Breast epithelium (tissue), 4 donors: ENCODE measurements around the gene BLOC1S6. TPM values are rescaled to one million over a fixed set of nuclear protein-coding genes. Genes with fewer than 3 reads are reported as not detected.

ENCODE experiments used
- DNase-seq, 2 donors: peaks; one replicate each; pipeline ENCODE4 v3.0.0-alpha.2; 2019; ENCODE audit warnings: low spot score in 2 of 2
- H3K27ac ChIP-seq, 2 donors: fragments of 200-600 bp; sonication (generic) in 1 of 2; one replicate each; pipeline ENCODE4 v1.5.1; 2016 to 2019; ENCODE audit warnings: mild to moderate bottlenecking in 1 of 2
- H3K27me3 ChIP-seq, 2 donors: fragments of 200-600 bp; sonication (generic) in 1 of 2; one replicate each; pipeline versions ENCODE4 v1.5.1 to v1.6.0; 2017 to 2019; ENCODE audit warnings: control low read depth in 1 of 2, mild to moderate bottlenecking in 1 of 2
- H3K36me3 ChIP-seq: fragments of 200-600 bp; one replicate; pipeline ENCODE4 v1.5.1; 2019
- H3K4me1 ChIP-seq, 2 donors: fragments of 200-600 bp; sonication (generic); one replicate each; pipeline ENCODE4 v1.5.1; 2016 to 2019; ENCODE audit warnings: control low read depth in 1 of 2
- H3K4me3 ChIP-seq, 3 donors: fragments of 200-600 bp; sonication (generic); 1 replicate in 2 of 3; 2 replicates in 1 of 3; pipeline ENCODE4 v1.5.1; 2016 to 2019; ENCODE audit warnings: mild to moderate bottlenecking in 3 of 3, moderate library complexity in 2 of 3
- H3K9me3 ChIP-seq, 2 donors: fragments of 200-600 bp; sonication (generic) in 1 of 2; one replicate each; pipeline ENCODE4 v1.5.1; 2016 to 2019; ENCODE audit warnings: control low read depth in 1 of 2
- POLR2A ChIP-seq: fragments of 450-650 bp; IDR thresholded peaks from one replicate; pipeline ENCODE4 v1.6.1; 2016; ENCODE audit warnings: antibody characterized with exemption, mild to moderate bottlenecking, moderate library complexity
- POLR2AphosphoS5 ChIP-seq, 3 donors: sonication (generic); formaldehyde crosslinking; IDR thresholded peaks; one replicate each; pipeline ENCODE4 v1.6.1; 2017; ENCODE audit warnings: antibody characterized with exemption in 3 of 3
- intact Hi-C: fragments of 100-400 bp; cut with DNase I; formaldehyde crosslinking; loops from one replicate; pipeline ENCODE4 v1.15.1; 2023; ENCODE audit warnings: low total_unique reads
- total RNA-seq, 3 donors: library from RNA; depleted of rRNA; stranded (reverse); fragments of >200 nt; gene quantifications; one replicate each; pipeline ENCODE4 v1.1.0, GENCODE V29; 2016
- TF ChIP-seq, protein P1 (sequence below), 3 donors: fragments of 450-650 bp; IDR thresholded peaks; one replicate each; pipeline ENCODE4 v1.5.1; 2016 to 2017; ENCODE audit warnings: antibody characterized with exemption in 3 of 3, mild to moderate bottlenecking in 3 of 3, moderate library complexity in 3 of 3

Gene BLOC1S6
- total RNA-seq, 3 donors from 2014 or later, result 52.1 to 94.1 (median 68.5) TPM

- H3K36me3 ChIP-seq, result no peaks in the 10 kb centered on the region
- TF ChIP-seq POLR2A (peak; percentile 46), POLR2AphosphoS5 (IDR thresholded peaks at IDR 0.05) (peak; percentile 77 to 85 (median 83))
- TF ChIP-seq, protein P1, sequence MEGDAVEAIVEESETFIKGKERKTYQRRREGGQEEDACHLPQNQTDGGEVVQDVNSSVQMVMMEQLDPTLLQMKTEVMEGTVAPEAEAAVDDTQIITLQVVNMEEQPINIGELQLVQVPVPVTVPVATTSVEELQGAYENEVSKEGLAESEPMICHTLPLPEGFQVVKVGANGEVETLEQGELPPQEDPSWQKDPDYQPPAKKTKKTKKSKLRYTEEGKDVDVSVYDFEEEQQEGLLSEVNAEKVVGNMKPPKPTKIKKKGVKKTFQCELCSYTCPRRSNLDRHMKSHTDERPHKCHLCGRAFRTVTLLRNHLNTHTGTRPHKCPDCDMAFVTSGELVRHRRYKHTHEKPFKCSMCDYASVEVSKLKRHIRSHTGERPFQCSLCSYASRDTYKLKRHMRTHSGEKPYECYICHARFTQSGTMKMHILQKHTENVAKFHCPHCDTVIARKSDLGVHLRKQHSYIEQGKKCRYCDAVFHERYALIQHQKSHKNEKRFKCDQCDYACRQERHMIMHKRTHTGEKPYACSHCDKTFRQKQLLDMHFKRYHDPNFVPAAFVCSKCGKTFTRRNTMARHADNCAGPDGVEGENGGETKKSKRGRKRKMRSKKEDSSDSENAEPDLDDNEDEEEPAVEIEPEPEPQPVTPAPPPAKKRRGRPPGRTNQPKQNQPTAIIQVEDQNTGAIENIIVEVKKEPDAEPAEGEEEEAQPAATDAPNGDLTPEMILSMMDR (IDR thresholded peaks at IDR 0.05), result no peak
- no peaks in the 10 kb centered on the region for H3K9me3 ChIP-seq
- intact Hi-C loops, result no loop called here
- H3K4me1 ChIP-seq, result peaks cover 0 to 8% of the 10 kb centered on the region in 2 donors
- peak within 1 kb of the TSS; percentile 95 for H3K27ac ChIP-seq
- no peaks in the 10 kb centered on the region for H3K27me3 ChIP-seq
- DNase-seq, result peak; percentile 82 to 84
- H3K4me3 ChIP-seq, result peak within 1 kb of the TSS; percentile 66 to 87 (median 81)
These were observed 47.4 kb downstream of the BLOC1S6 start, which contains the start of gene SQOR for GRCh38 chr15:45634432-45635190. Gene SQOR (plus strand): TSS chr15:45635029. CDS start chr15:45658924, 23,895 bp downstream.

DNA sequence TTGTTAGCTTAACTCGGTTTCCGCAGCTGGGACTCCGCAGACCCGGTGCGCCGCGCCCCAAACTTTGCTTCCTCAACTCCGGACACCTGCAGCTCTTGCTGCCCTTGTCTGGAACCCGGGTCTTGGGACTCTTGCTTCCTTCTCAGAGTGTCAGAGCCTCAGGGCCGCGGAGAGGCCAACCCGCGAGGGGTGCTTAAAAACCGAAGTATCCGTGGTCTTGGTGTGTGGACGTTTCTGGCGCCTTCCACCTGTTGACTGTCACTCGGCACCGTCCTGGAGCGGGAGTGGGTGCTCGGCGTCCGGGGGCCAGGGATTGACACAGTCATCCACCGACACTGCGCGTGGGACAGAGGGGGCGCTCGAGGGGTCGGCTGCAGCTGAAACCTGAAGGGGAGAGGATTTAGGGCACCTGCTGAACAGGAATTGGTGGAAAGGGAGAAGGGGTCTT, 48.0 kb downstream of the BLOC1S6 start:
- intact Hi-C loops, result no loop called here
- peak overlapping the region; percentile 95 for H3K27ac ChIP-seq
- DNase-seq, result peak; percentile 45 to 71

GRCh38 chr15:45635763-45636292, 48.6 kb downstream of the BLOC1S6 start:
- Histone ChIP-seq H3K27me3 (no peaks in the 10 kb centered on the region), H3K27ac (peak overlapping the region; percentile 95), H3K9me3 (no peaks in the 10 kb centered on the region), H3K4me3 (peak overlapping the region; percentile 66 to 87 (median 81)), H3K4me1 (peaks cover 0 to 8% of the 10 kb centered on the region in 2 donors), H3K36me3 (no peaks in the 10 kb centered on the region)
- intact Hi-C loops, result no loop called here
- no peak for DNase-seq
- TF ChIP-seq, protein P1 (IDR thresholded peaks at IDR 0.05), result no peak
- TF ChIP-seq POLR2A (no peak), POLR2AphosphoS5 (IDR thresholded peaks at IDR 0.05) (no peak)

More for the DNA sequence above, 48.0 kb downstream of the BLOC1S6 start:
- Histone ChIP-seq H3K9me3 (no peaks in the 10 kb centered on the region), H3K4me1 (peaks cover 0 to 8% of the 10 kb centered on the region in 2 donors), H3K27me3 (no peaks in the 10 kb centered on the region), H3K4me3 (peak overlapping the region; percentile 66 to 87 (median 81)), H3K36me3 (no peaks in the 10 kb centered on the region)
- TF ChIP-seq POLR2AphosphoS5 (IDR thresholded peaks at IDR 0.05) (no peak), POLR2A (no peak)
- TF ChIP-seq, protein P1 (IDR thresholded peaks at IDR 0.05), result peak in 2 of 3 donors; percentile 30 to 35

DNA sequence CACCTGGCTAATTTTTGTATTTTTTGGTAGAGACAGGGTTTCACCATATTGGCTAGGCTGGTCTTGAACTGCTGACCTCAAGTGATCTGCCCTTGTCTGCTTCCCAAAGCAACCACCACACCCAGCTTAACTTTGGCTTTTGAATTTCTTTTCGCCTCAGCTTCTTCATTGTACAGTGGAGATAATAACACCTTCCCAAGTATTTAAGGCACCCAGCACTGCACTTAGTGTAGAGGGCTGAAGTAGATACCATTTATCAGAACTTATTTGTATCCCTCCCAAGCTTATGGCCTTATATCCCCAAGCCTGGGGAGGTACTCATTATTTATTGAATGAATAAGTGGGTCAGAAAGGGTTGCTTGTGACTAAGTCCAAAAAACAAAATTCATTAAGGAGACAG, 50.0 kb downstream of the BLOC1S6 start:
- H3K4me1 ChIP-seq, result peaks cover 0 to 9% of the 10 kb centered on the region in 2 donors
- no peak for DNase-seq

More for the DNA sequence above, 50.0 kb downstream of the BLOC1S6 start:
- TF ChIP-seq, protein P1 (IDR thresholded peaks at IDR 0.05), result no peak
- TF ChIP-seq POLR2A (no peak), POLR2AphosphoS5 (IDR thresholded peaks at IDR 0.05) (no peak)
- H3K27ac ChIP-seq, result peak overlapping the region; percentile 75 to 76
- H3K9me3 ChIP-seq, result no peaks in the 10 kb centered on the region
- H3K4me3 ChIP-seq, result peak overlapping the region in 2 of 3 donors; percentile 17 to 50
- H3K27me3 ChIP-seq, result no peaks in the 10 kb centered on the region
- no peaks in the 10 kb centered on the region for H3K36me3 ChIP-seq
- intact Hi-C loops, result no loop called here
